ENCODE data around the gene AURKB. TPM values are rescaled to one million over a fixed set of nuclear protein-coding genes. Genes with fewer than 3 reads are reported as not detected.
"Not testable (repeated sequence)": the region's sequence is repeated elsewhere in the genome, so short reads cannot be mapped to it uniquely, and the experiment has no call there.

Gene AURKB
- total RNA-seq, 1 donor from 2014 or later = not detected

GRCh38 chr17:8189041-8189710 lies 21.2 kb downstream of the AURKB start:
- no peak for DNase-seq (ENCODE audit: low spot score)

- no peak for DNase-seq (ENCODE audit: low spot score)
Measured at GRCh38 chr17:8188263-8188839, 22.0 kb downstream of the AURKB start.

DNA sequence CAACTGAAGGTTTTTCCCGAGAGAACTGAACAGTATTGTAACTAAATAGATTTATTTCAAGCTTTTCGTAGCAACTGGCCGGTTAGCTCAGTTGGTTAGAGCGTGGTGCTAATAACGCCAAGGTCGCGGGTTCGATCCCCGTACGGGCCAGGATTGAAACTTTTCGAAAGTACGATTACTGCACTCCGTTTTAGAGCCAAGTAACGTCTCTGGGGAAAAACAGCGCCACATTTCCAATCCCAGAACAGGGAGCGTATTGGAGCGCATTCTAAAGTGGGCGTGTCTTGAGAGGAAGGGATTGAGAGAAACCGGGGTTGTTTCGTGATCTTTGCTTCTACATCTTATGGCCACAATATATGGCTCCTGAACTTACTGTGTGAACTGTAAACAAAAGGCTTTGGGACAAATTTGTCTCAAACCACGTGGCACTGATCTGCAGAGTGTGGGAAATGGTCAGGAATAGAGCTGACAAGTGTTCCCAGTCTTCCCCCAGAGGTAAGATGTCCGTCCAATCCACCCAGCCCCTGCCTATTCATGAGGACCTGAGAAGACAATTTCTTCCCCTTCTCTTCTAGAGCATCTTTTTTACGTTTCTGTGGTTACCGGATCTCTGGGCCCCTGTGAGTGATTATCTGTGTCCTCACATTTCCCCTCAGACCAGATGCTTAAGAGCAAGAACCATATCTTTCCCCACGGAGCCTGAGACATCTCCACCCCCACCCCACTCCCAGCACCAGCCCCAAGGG lies 22.7 kb downstream of the AURKB start:
- peak; percentile 94 for DNase-seq (ENCODE audit: low spot score)

DNA sequence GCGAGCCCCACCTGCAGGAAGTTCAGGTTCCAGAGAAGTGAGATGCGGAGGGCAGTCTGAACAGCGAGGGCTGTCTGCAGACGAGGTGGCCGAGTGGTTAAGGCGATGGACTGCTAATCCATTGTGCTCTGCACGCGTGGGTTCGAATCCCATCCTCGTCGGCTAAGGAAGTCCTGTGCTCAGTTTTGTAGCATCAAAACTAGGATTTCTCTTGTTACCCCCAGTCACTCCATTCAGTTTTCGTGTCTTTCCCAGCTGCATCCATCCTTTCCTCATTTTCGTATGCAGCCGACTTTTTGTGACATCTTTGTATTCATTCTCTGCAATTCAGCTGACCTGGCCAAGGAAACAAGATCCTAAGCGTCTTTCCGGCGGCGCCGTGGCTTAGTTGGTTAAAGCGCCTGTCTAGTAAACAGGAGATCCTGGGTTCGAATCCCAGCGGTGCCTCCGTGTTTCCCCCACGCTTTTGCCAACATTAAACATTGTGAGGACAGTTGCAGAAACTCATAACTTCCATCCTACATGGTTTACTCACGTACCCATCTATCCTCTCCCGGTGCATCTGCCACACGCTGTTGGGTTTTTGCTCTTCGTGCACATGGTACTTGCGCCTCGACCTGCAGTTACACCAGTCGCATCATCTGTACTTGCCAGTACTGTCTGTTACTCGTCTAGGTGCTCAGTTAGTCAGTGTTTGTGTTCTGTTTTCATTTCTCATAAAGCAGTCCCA lies 23.4 kb downstream of the AURKB start:
- DNase-seq (ENCODE audit: low spot score) = peak; percentile 97

DNA sequence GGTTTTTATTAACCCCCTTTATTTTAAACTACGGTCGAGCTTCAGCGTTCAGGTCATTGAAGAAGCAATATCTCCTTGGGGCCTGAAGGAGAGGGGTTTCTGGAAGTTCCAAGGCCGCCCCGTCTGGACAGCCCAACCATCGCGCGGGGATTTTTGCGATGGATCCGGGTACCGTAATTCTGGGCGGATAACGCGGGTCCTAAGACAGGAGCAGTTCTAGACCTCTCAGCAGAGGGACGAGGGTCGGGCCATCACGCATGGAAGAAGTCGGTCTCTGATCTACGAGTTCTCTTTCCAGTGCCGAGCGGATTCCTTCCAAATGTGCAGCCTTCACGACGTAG lies 24.0 kb downstream of the AURKB start:
- DNase-seq (ENCODE audit: low spot score) = no peak

GRCh38 chr17:8185582-8186445 lies 24.6 kb downstream of the AURKB start:
- peak; percentile 97 for DNase-seq (ENCODE audit: low spot score)

DNA sequence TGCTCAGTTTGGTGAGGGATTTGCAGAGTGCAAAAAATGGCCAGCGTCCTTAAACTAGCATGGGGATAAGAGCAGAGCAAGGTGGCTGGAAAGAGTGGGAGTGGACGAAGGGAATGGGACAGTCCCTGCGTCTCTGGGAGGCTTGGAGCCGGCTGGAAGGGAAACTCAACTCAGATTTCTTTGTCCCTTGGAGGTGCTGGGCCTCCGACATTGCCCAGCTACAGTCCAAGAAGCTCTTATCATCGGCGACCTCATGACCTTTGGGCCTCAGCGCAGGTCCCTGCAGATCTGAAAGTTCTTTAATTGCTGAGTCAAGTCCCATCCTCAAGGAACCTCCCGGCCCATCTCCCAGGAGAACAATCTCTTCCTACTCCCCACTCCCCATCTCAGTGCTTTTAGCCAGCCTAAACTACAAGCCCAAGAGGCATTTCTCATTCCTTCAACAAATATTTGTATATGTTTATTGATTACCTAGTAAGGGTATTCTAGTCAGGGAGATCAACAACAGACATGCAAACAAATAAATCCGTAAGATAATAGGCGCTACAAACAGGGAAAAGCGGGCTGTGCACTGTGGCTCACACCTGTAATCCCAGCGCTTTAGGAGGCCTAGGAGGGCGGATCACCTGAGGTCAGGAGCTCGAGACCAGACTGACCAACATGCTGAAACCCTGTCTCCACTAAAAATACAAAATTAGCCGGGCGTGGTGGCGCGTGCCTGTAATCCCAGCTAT lies 33.2 kb downstream of the AURKB start:
- no peak for DNase-seq (ENCODE audit: low spot score)

GRCh38 chr17:8176197-8176940 lies 34.0 kb downstream of the AURKB start, which contains the start of gene TMEM107:
Gene TMEM107, minus strand, starts transcription at chr17:8176380. Its CDS starts 94 bp downstream, at chr17:8176286.
- DNase-seq (ENCODE audit: low spot score) = peak; percentile 95

GRCh38 chr17:8175795-8176196 lies 34.6 kb downstream of the AURKB start:
- DNase-seq (ENCODE audit: low spot score) = no peak

- no peak for DNase-seq (ENCODE audit: low spot score)
Measured at GRCh38 chr17:8173871-8174322, 36.5 kb downstream of the AURKB start.

DNA sequence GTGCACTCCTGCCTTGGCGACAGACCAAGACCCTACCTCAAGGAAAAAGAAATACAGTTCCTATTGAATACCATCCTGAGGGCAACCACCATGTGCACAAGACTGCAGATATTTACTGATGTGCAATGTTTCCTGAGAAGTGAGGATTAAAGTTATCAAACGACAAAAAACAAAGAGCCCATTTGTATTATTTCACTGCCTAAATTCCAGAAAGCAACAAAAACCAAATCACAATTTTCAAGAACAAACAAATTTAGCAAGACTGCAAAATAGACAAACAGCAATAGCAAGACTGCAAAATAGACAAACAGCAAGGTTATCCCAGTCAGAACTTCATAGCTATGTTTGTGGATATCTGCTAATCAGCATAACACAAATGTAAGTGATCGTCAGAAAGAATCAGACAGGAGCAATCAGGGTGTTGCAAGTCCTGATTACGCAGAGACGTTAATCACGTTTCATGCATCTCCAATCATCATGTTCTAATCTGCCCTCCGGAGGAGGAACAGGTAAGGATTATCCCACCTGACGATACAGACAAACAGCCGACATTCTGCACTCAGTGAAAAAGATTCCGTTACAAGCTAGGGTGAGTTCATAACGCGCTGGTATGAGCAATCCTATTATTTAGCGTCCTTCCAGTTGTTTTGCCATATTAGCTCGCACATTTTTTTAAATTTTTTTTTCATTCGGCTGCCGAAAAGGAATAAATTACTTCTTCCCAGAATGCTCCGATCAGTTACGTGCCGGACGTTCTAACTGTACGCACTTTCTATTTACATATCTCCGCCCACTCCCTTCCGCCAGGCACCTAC lies 37.1 kb downstream of the AURKB start:
- DNase-seq (ENCODE audit: low spot score) = no peak

DNA sequence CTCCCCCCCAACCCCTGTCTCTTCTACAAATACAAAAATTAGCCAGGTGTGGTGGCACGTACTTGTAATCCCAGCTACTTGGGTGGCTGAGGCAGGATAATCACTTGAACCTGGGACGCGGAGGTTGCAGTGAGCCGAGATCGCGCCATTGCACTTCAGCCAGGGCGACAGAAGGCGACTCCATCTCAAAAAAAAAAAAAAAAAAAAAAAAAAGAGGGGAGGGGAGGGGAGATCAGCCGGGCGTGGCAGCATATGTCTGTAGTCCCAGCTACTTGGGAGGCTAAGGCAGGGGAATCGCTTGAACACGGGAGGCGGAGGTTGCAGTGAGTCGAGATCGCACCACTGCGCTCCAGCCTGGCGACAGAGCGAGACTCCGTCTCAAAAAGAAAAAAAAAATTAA lies 40.2 kb downstream of the AURKB start:
- not testable (repeated sequence) for DNase-seq (ENCODE audit: low spot score)

- no peak for DNase-seq (ENCODE audit: low spot score)
Measured at GRCh38 chr17:8167526-8167925, 42.8 kb downstream of the AURKB start.

DNA sequence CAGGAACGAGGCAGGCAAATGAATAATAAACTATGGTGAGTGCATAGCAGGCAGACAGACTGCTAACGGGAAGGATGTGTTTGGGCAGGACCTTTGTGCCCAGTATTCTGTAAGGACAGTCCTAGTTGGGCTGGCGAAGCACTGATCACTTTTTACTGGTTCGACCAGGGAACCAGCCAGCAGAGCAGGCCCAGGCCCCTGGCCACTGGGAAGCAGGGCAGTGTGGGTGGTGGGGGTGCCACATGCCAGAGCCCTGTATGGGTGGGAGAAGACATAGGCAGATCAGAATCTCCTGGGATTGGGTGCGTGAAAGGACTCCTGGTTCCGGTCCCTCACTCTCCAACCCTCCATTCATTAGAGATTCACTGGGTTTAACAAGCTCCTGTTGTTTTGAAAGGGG lies 43.6 kb downstream of the AURKB start:
- DNase-seq (ENCODE audit: low spot score) = no peak

GRCh38 chr17:8164815-8165131 lies 45.6 kb downstream of the AURKB start:
- DNase-seq (ENCODE audit: low spot score) = no peak

- no peak for DNase-seq (ENCODE audit: low spot score)
Measured at GRCh38 chr17:8163978-8164814, 46.2 kb downstream of the AURKB start.
